A172 (cell line): ENCODE results near the gene RSPO4. TPM values are rescaled to one million over a fixed set of nuclear protein-coding genes. Genes with fewer than 3 reads are reported as not detected.
"Not testable (repeated sequence)": the region's sequence is repeated elsewhere in the genome, so short reads cannot be mapped to it uniquely, and the experiment has no call there.

ENCODE experiments used
- DNase-seq: peaks from one replicate; pipeline ENCODE4 v3.0.0-alpha.2; 2015; ENCODE audit warnings: low spot score
- total RNA-seq: library from RNA; depleted of rRNA; stranded (reverse); fragments of >200 nt; shearing (Covaris generic); gene quantifications from 2 replicates; pipeline ENCODE4 v1.2.3, GENCODE V29; 2014

Gene RSPO4
- total RNA-seq, 1 experiment from 2014 or later: not detected

- no peak for DNase-seq
These were observed 2.0 kb upstream of the RSPO4 start for GRCh38 chr20:1003920-1004697.

GRCh38 chr20:1002682-1003561 lies 811 bp upstream of the RSPO4 start:
- no peak for DNase-seq

GRCh38 chr20:1001116-1001515 lies 995 bp downstream of the RSPO4 start:
- DNase-seq: no peak

GRCh38 chr20:998231-998830 lies 3.8 kb downstream of the RSPO4 start:
- DNase-seq: no peak

- no peak for DNase-seq
These were observed 4.6 kb downstream of the RSPO4 start for GRCh38 chr20:997486-997885.

GRCh38 chr20:997016-997415 lies 5.1 kb downstream of the RSPO4 start:
- DNase-seq: no peak

GRCh38 chr20:995170-995569 lies 6.9 kb downstream of the RSPO4 start:
- no peak for DNase-seq

- DNase-seq: no peak
These were observed 9.1 kb downstream of the RSPO4 start for GRCh38 chr20:992801-993535.

GRCh38 chr20:991850-992249 lies 10.3 kb downstream of the RSPO4 start:
- no peak for DNase-seq

- no peak for DNase-seq
These were observed 11.7 kb downstream of the RSPO4 start for GRCh38 chr20:990293-990959.

- no peak for DNase-seq
These were observed 13.8 kb downstream of the RSPO4 start for GRCh38 chr20:988272-988671.

- DNase-seq: no peak
These were observed 14.4 kb downstream of the RSPO4 start for GRCh38 chr20:987677-988076.

GRCh38 chr20:986733-987355 lies 15.3 kb downstream of the RSPO4 start:
- DNase-seq: peak; percentile 66

GRCh38 chr20:984994-985393 lies 17.1 kb downstream of the RSPO4 start:
- DNase-seq: not testable (repeated sequence)

GRCh38 chr20:982754-983153 lies 19.4 kb downstream of the RSPO4 start:
- no peak for DNase-seq

- DNase-seq: no peak
These were observed 25.1 kb downstream of the RSPO4 start for GRCh38 chr20:977021-977420.

GRCh38 chr20:976033-976432 lies 26.1 kb downstream of the RSPO4 start:
- DNase-seq: no peak

- peak; percentile 80 for DNase-seq
These were observed 28.3 kb downstream of the RSPO4 start for GRCh38 chr20:973785-974194.

GRCh38 chr20:972256-972655 lies 29.9 kb downstream of the RSPO4 start:
- no peak for DNase-seq

- no peak for DNase-seq
These were observed 30.8 kb downstream of the RSPO4 start for GRCh38 chr20:971346-971745.

GRCh38 chr20:969868-970267 lies 32.2 kb downstream of the RSPO4 start:
- no peak for DNase-seq
